EL (cell line): ENCODE data around the gene HAPLN3.
"Not testable (repeated sequence)": the region's sequence is repeated elsewhere in the genome, so short reads cannot be mapped to it uniquely, and the experiment has no call there.

Experiments
- DNase-seq: peaks from one replicate; pipeline ENCODE4 v3.0.0-alpha.2; 2016

Gene HAPLN3, protein sequence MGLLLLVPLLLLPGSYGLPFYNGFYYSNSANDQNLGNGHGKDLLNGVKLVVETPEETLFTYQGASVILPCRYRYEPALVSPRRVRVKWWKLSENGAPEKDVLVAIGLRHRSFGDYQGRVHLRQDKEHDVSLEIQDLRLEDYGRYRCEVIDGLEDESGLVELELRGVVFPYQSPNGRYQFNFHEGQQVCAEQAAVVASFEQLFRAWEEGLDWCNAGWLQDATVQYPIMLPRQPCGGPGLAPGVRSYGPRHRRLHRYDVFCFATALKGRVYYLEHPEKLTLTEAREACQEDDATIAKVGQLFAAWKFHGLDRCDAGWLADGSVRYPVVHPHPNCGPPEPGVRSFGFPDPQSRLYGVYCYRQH

DNA sequence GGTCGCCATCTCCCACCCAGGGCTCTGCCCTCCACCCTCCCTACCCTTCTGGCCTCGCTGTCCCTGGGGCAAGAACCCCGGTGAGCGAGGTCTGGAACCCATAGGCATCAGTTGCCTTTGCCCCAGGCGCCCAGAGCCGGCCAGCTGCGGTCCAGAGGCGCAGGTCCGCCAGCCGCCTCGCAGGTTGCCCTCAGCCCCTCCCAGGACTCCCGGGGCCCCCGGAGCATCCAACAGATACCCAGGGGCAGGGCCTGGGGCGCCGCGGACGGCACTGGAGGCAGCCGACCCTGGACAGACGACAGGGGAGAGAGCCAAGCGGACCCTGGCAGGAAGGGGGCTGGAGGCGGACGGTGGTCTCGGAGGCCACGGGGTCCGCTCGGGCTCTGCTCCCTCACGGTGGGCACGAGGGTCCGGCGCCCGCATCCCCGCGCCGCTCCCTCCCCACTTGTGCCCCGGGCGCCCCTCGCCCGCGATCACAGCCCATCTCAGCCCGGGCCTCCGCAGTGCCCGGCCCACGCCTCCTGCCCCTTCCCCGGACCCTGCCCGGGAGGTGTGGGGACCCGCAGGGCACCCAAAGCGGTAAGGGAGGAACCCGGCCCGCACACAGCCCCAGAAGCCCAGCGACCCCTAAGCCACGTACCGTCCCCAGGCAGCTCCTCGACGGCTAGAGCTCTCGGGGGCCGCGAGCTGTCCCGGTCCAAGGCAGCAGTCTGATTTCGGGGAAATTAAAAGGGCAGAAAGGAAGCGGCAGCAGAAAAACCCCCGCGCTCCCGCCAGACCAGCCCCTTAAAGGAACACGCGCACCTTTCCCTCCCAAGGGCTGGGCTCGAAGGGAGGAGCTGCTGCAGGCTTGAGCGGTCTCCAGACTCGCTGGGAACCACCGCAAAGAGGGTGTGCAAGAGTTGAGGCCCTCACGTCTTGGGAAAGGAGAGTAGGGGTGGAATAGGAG lies at the start of gene HAPLN3:
TSS of gene HAPLN3 (minus strand) at position 726 of the 949 bp plus-strand sequence. CDS start 8,246 bp downstream, outside the sequence.
- DNase-seq: peak; percentile 60

DNA sequence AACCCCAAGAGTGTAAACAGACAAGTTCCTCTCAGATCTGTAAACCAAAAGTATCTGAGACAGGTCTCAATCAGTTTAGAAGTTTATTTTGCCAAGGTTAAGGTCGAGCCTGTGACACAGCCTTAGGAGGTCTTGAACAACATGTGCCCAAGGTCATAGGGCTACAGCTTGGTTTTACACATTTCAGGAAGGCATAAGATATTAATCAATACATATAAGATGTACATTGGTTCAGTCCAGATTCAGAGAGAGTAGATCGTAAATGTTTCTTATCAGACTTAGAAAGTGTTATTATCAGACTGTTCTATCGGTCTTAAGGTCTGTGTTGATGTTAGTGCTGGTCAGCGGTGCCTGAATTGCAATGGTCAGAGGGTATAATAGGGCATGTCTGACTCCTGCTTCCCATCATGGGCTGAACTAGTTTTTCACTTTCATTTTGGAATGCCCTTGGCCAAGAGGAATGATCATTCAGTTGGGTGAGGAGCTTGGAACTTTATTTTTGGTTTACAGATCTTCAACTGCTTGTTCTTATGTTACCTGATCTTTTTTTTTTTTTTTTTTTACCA lies 44.8 kb upstream of the HAPLN3 start:
- no peak for DNase-seq

DNA sequence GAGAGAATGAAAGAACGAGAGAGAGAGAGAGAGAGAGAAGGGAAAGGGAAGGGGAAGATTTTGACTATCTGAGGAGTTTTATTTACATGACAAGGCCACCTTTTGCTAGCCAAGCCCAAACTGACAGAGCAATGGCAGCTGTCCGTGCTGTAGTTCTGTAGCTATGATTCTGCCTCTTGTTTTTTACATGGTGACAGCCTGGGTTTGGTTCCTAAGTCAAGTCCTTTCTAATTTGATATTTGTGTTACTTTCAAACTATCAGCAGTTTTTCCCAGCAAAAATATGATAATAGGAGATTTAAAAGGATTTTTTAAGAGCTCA lies 44.1 kb upstream of the HAPLN3 start:
- DNase-seq: no peak

DNA sequence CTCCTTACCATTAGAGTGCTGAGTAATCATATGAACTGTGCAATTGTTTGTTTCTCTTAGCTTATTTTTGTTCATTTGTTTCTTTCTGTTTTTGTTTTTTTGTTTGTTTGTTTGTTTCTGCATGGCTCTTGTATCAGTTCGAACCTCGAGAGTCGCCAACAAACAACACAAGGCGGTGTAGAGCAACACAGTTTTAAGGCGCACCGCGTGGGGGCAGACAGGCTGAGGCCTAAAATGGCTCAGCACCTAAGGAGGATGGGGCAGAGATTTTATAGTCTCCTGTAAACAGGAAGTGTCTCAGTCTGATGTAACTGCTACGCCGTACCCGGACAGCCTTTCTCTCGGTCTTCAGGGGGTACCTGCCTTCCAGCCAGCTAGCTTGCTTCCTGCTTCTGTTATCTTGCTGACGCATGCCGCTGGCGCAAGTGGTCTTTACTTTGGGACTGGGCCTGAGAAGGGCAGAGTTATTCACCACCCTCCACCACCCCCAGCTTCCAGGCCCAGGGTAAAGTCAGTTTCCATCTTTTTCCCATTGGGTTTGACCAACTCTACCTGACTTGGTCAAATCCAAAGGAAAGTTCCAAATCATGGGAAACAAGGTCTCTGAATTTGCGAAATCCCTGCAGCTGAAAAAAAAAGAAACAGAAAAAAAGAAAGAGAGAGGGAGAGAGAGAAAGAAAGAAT lies 43.6 kb upstream of the HAPLN3 start:
- no peak for DNase-seq

DNA sequence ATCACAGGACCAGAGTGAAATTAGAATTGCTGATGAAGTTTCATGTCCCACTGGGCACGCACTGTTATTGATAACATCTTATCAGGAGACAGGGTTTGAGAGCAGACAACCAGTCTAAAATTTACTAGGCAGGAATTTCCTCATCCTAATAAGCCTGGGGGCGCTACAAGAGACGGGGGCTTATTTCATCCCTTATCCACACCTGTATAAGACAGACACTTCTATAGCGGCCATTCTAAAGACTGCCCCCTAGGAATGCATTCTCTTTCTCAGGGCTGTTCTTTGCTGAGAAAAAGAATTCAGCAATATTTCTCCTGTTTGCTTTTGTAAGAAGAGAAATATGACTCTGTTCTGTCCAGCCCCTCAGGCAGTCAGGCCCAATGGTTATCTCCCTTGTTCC lies 39.1 kb upstream of the HAPLN3 start:
- DNase-seq: not testable (repeated sequence)

DNA sequence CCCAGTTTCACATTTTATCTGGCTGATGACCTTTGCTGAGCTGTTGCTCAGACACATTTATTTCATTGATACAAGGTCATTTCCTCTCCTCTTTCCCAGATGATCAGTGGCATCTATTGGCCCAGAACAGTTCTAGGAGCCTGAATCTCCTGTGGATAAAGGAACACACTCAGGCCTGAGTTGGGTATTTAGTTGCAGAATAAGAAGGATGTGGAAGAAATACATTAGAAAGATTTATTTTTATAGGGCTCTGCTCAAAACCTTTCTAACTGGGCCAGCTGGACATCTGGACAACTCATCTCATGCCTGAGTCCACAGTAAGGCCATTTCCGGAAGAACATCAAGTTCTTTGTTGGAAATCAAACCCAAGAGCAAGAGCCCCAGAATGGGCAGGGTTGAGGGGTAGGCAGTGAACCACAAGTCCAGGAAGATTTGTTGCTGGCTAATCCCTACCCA lies 37.6 kb upstream of the HAPLN3 start:
- no peak for DNase-seq

DNA sequence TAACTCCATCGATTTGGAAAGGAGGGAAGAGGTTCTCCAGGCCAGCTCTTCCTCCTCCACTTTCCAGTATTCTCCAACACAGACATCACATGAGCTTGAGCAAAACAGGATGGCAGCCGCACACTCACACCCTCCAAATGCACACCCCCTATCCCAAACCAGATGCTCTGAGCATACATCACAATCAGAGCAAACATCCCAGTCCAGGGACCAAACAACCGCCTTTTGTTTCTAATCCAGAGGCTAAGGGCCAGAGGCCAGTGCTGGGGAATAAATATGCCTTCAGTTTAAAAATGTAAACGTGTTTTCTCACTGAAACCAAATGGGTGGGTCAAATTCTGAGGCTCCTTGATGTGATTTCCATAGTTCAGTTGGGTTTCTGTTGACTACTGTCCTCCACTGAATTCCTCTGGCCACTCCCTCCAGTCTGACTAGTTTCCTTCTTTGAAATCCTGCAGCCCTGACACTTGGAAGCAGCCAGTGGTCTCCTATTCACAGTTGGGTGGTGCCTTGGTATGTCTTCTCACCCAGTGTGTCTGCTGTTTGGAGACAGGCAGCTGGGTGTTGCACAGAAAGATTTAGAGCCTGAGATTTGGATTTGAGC lies 37.0 kb upstream of the HAPLN3 start:
- DNase-seq: no peak

DNA sequence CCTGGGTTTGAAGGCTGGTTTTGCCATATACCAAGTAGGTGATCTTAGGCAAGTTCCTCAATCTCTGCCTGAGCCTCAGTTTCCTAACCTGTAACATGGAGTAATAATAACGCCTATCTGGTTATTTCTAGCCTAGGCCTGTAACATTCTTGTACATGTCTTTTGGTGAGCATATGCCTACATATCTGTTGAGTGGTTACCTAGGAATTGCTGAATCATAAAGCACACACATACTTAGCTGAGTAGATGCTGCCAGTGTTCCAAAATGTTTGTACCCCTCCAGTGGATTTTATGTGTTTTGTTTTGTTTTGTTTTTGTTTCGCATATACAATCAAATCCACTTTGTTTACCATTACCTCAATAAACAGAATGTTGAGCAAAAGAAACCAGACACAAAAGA lies 35.2 kb upstream of the HAPLN3 start:
- DNase-seq: no peak

DNA sequence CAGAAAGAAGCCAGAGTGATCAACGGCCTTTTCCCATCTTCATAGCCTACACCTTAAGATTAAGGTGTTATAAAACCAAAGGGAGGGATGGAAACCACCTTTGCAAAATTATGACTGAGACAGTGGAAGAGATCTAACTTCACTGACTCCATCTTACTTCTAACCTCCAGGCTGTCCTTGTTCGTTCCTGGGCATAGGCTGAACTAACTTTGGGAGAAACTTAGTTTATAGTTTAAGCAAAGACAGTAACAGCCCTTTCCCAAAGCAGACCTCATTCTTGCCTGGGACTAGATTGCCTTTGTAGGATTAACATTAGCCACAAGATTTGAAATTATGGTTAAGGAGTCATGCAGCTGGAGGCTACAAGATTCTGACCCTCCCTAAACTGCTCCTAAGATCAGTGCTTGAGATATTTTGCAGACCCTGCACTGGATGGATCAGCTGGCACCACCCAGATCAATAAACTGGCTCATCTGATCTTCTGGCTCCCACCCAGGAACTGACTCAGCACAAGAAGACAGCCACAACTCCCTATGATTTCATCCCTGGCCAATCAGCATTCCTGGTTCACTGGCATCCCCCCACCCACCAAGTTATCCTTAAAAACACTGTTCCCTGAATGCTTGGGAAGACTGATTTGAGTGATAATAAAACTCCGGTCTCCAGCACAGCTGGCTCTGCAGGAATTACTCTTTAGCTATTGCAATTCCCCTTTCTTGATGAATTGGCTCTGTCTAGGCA lies 34.2 kb upstream of the HAPLN3 start:
- DNase-seq: peak; percentile 43

DNA sequence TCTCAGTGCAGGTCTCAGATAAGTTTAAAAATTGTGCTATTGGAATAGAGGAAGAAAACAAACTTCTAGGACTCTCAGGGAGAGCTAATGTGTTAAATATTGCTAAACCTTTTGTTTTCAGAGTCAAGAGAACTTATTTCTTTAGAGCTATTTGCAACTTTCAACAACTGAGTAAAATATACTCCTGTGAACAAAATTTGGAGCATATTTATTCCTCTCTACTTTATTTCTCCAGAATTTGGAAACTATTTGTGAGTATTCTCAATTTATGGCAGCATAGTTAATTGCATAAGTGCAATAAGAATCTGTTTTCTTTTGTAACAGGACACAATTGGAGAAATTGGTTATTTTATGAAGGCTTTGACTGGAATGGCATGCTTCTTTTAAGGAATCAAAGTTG lies 32.8 kb upstream of the HAPLN3 start:
- not testable (repeated sequence) for DNase-seq

DNA sequence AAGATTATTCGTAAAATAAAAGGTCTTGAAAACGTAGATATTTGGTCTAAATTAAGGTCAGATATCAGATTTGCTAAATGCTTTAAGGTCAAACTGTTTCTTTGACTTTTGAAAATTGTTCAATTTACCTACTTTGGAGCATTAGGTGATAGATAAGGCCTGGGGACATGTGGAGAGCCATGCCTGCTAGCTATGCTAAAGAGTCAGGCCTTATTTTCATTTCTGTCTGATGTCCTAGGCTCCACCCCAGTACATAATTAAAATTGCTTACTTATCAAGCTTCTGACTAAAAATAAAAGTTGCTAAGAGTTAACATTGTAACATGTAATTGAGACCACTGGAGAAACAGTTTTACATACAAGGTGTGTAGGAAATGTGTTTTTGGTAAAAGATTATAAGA lies 30.3 kb upstream of the HAPLN3 start:
- DNase-seq: not testable (repeated sequence)

DNA sequence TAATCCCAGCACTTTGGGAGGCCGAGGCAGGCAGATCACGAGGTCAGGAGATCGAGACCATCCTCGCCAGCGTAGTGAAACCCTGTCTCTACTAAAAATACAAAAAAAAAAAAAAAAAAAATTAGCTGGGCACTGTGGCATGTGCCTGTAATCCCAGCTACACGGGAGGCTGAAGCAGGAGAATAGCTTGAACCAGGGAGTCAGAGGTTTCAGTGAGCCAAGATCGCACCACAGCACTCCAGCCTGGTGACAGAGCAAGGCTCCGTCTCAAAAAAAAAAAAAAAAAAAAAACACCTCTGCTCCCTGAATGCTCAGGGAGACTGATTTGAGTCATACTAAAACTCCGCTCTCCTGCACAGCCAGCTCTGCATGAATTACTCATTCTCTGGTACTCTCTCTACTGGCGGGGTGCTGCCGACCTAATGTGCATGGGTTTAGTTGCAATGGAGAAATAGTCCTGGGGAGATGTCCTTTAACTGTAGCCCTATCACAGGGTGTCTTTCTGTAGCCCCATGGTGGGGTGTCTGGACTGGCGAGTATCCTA lies 25.6 kb upstream of the HAPLN3 start:
- DNase-seq: peak; percentile 87

DNA sequence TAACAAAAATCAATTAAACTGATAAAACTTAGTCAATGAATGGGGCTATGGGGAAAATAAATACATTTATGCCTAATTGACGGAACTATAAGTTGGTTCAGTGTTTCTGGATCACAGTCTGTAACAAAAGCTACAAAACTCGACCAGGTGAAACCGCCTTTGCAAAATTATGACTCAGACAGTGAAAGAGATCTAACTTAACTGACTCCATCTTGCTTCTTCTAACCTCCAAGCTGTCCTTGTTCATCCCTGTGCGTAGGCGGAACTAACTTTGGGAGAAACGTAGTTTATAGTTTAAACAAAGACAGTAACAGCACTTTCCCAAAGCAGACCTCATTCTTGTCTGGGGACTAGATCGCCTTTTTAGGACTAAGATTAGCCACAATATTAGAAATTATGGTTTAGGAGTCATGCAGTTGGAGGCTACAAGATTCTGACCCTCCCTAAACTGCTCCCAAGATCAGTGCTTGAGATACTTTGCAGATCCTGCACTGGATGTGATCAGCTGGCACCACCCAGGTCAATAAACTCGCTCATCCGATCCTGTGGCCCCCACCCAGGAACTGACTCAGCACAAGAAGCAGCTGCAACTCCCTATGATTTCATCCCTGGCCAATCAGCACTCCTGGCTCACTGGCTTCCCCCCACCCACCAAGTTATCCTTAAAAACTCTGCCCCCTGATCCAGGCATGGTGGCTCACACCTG lies 25.0 kb upstream of the HAPLN3 start:
- DNase-seq: peak; percentile 88

DNA sequence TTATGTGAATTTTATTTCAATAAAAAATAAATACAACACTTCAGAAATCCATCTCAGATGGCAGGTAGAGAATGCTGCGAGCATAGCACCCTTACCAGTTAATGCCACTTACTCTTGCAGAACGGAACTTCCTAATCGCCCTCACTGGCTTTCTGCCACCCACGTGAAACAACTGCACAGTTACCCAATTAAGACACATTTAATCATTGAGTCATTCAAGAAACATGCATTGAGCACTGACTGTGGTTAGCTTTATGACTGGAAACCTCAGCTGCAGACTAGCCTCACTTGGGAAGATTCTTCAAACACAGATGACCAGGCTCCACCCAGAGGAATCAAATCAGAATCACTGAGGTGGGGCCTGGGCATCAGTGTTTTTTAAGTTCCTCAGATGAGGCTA lies 23.4 kb upstream of the HAPLN3 start:
- peak; percentile 98 for DNase-seq

DNA sequence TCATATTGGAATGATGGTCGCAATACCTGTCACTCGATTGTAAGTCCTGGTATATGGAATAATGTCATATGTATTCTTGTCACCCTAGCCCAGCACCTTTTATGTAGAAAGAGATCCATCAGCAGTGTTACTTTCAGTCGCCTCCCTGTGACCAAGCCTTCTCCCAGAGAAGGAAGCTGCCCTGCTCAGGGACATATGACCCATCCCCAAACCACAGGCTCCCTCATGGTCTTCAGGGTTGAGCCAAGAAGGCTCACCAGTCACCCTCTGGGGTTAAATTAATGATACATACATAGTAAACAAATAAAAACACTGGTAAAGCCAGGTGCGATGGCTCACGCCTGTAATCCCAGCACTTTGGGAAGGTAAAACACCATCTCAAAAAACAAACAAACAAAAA lies 22.4 kb upstream of the HAPLN3 start:
- DNase-seq: no peak

DNA sequence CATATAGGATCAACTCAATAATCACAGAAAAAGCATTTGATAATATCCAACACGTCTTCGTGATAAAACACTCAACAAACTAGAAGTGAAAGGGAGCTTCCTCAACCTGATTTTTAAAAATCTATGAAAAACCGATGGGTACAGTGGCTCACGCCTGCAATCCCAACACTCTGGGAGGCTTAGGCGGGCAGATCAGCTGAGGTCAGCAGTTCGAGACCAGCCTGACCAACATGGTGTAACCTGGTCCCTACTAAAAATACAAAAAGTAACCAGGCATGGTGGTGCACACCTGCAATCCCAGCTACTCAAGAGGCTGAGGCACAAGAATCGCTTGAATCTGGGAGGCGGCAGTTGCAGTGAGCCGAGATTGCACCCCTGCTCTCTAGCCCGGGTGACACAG lies 20.0 kb upstream of the HAPLN3 start:
- no peak for DNase-seq

DNA sequence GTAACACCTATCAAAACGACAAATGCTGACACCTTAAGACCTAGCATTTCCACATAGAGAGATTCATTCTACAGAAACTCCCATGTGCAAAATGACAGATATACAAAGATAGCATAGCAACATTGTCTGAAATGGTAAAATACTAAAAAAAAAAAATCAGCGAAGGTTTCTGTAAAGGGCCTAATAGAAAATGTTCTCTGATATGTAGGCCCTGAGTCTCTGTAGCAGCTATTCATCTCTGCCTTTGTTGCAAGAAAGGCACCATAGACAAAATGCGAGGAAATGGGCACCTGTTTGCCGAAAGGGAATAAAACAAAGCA lies 18.5 kb upstream of the HAPLN3 start:
- DNase-seq: no peak

DNA sequence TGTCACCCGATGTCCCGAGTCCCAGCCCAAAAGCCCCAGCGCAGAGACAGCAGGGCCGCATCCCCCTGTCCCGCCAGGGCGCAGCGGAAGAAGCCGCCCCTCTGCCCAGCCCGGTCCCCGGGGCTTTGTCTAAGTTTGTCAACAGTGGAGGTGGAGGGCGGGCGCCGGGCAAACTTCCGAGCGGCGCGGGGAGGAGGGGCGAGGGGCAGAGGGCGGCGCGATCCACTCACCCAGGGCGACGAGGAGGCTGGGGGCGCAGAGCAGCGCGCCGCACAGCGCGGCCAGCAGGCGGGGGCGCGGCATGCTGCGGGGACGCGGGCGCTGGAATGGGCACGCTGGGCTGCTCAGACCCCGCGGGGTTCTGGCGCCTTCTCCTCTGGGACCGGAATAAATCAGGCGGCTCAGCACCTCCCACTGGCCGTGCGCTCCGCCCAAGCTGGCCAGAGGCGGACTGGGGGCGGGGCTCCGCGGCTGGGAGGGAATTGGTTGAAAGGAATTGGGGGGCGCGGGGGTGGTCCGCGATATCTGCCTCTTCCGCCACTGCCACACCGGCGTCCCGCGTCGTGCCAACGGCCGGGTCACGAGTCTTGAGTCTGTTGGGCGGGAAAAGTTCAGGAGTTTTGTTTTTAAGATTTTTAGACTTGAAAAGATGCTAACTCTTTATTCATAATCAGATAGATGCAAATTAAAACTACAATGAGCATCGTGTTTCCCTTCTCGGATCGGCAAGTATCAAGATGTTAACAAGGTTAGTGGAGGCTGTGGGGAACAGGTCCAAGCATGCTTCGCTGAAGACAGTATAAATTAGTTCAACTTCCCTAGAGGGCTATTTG lies 17.9 kb upstream of the HAPLN3 start, which contains the start of gene MFGE8:
TSS of gene MFGE8 (minus strand) at position 363 of the 833 bp plus-strand sequence. CDS start at position 303, 60 bp downstream.
- DNase-seq: peak; percentile 85

DNA sequence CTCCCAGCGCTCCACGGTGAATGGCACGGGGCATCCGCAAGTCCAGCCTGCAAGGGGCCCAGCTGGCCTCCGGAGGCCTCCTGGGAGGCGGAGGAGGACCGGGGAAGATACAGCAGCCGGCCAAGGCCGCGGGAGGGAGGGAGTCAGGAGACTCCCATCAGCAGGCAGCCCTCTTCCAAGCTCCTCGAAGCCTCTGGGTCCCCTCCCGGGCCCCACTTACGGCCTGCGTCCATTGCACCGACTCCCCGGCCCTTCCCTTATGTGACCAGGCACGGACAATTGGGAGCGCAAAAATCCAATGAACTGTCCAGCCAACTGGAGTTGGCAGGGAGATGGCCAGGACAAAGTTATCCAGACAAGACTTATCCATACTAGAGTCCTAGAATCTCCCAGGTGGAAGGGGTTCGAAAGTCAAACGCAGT lies 17.2 kb upstream of the HAPLN3 start:
- DNase-seq: peak; percentile 45

DNA sequence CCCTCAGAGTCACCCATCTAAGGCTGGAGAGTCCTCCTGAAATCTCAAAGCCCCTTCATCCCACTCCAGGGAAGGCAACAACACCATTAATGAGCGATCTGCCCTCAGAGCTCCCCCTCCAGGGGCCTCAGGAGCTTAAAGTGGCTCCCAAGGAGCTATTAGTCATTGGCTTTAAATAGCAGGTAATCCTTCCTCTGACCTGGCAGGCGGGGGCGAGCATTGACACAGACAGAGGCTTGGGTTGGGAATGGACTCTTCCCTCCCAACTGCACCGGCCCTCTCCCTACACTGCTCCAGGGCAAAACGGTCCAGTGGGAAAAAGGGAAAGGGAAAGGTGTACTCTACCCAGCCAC lies 16.4 kb upstream of the HAPLN3 start:
- DNase-seq: no peak
